Lung (tissue), 12 donors: ENCODE results near the gene POPDC2. TPM values are rescaled to one million over a fixed set of nuclear protein-coding genes. Genes with fewer than 3 reads are reported as not detected.
A peak's percentile ranks its signal among the peaks of the same experiment; 100 is the strongest.

Source experiments
- ATAC-seq: fragments of 200-7000 bp; cut with Tn5 transposase; one replicate; pipeline ENCODE4 v1.9.1; 2020; ENCODE audit warnings: moderate number of reproducible peaks; ENCODE audit not compliant: insufficient read depth, low FRiP score
- DNase-seq, 3 donors: peaks; one replicate each; pipeline ENCODE4 v3.0.0-alpha.2; 2013 to 2017
- H3K27ac ChIP-seq, 2 donors: one replicate each; pipeline ENCODE4 v1.5.1; 2013; ENCODE audit warnings: mild to moderate bottlenecking in 2 of 2, moderate library complexity in 2 of 2, control low read depth in 1 of 2, inconsistent platforms in 1 of 2, low read depth in 1 of 2, low read length in 1 of 2
- H3K27me3 ChIP-seq, 3 donors: one replicate each; pipeline ENCODE4 v1.5.1; 2013; ENCODE audit warnings: low read length in 2 of 3; ENCODE audit not compliant: control insufficient read depth in 3 of 3, insufficient read depth in 3 of 3
- H3K36me3 ChIP-seq, 4 donors: one replicate each; pipeline ENCODE4 v1.5.1; 2013; ENCODE audit warnings: low read length in 4 of 4, mild to moderate bottlenecking in 1 of 4, moderate library complexity in 1 of 4; ENCODE audit not compliant: control insufficient read depth in 4 of 4, insufficient read depth in 4 of 4
- H3K4me1 ChIP-seq, 5 donors: one replicate each; pipeline ENCODE4 v1.5.1; 2013; ENCODE audit warnings: low read length in 5 of 5, mild to moderate bottlenecking in 2 of 5, moderate library complexity in 1 of 5; ENCODE audit not compliant: control insufficient read depth in 5 of 5, insufficient read depth in 5 of 5
- H3K4me3 ChIP-seq: one replicate; pipeline ENCODE4 v1.5.1; 2013; ENCODE audit warnings: mild to moderate bottlenecking, control low read depth, moderate library complexity
- H3K9ac ChIP-seq, 2 donors: one replicate each; pipeline ENCODE4 v1.5.1; 2013; ENCODE audit warnings: low read length in 2 of 2, control low read depth in 1 of 2; ENCODE audit not compliant: insufficient read depth in 1 of 2
- H3K9me3 ChIP-seq, 4 donors: one replicate each; pipeline ENCODE4 v1.5.1; 2013; ENCODE audit warnings: low read length in 3 of 4, mild to moderate bottlenecking in 1 of 4, moderate library complexity in 1 of 4; ENCODE audit not compliant: control insufficient read depth in 4 of 4, insufficient read depth in 3 of 4
- CTCF ChIP-seq: IDR thresholded peaks from 2 replicates; pipeline ENCODE4 v1.5.1; 2012; ENCODE audit warnings: mild to moderate bottlenecking; ENCODE audit errors: control extremely low read depth, extremely low read depth
- WGBS, 2 donors: extraction: QIAGEN DNeasy Blood & Tissue Kit; methylation state at CpG; one replicate each; pipeline ENCODE4 v1.1.7; 2013; 5-methylcytosine and 5-hydroxymethylcytosine counted together
- polyA plus RNA-seq, 2 donors: library from polyadenylated mRNA; stranded (reverse); fragments of 200-250 nt; gene quantifications; one replicate each; pipeline ENCODE4 v1.2.1, GENCODE V29; 2013
- total RNA-seq, 2 donors: library from RNA; depleted of rRNA in 1 of 2; stranded (reverse); fragments of >200 nt in 1 of 2; gene quantifications; one replicate each; pipeline ENCODE4 v1.2.1, GENCODE V29; 2014 to 2021
- donor health status: control.
- donor health status: control.
- donor health status: Bipolar disorder and iron deficiency.
- donor health status: healthy.
- donor health status: DM: yes; HTN: yes; CAD: no.

The POPDC2 gene
- total and polyA plus RNA-seq, 4 donors: 1.6 to 3.0 (median 2.0) TPM

DNA sequence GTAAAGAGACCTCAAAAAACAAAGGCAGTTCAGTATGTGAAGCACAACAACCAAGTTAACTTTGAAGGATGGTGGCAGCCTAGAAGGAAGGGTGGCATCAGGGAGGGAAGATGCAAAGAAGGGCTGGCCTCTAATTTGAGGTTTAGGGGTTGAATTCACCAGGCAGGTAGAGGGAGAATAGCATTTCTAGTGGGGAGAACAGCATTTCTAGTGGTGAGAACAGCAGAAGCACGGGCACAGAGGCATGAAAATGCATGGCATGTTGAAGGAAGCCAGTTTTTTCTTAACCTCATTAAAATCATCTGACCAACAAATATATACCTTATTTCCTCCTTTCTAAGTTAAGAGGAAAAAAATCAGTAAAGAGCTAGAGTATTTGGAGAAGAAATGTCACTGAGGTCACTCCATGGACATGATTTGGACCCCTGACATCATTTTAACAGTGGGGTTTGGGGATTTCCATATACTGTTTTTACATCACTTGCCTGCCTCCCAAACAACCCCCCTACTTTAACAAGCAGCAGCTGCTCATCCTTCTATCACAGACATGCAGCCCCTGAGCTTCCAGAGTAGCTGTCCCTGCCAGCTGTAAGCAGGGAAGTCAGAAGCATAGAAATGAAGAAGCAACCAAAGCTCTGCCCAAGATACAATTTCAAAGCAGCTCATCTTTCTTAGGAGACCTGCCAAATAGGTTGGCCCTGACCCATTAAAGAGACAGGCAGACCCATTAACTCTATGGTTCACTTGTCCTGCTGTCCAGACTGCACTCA lies 2.4 kb upstream of the POPDC2 start:
- peak overlapping the region in 1 of 2 donors; percentile 95 for H3K27ac ChIP-seq
- peaks cover 0 to 16% (median 6%) of the 10 kb centered on the region in 5 donors for H3K4me1 ChIP-seq
- 67 to 83% methylated on average over 1 of the region's 1 CpG for WGBS, 2 donors
- H3K9me3 ChIP-seq: no peaks in the 10 kb centered on the region
- no peak overlapping the region for H3K9ac ChIP-seq
- DNase-seq (peak in 1 of 3 donors; percentile 28), ATAC-seq (no peak)
- H3K4me3 ChIP-seq: no peak overlapping the region
- TF ChIP-seq CTCF: no peak
- no peaks in the 10 kb centered on the region for H3K27me3 ChIP-seq
- peaks cover 0 to 1% (median 0%) of the 10 kb centered on the region in 4 donors for H3K36me3 ChIP-seq

DNA sequence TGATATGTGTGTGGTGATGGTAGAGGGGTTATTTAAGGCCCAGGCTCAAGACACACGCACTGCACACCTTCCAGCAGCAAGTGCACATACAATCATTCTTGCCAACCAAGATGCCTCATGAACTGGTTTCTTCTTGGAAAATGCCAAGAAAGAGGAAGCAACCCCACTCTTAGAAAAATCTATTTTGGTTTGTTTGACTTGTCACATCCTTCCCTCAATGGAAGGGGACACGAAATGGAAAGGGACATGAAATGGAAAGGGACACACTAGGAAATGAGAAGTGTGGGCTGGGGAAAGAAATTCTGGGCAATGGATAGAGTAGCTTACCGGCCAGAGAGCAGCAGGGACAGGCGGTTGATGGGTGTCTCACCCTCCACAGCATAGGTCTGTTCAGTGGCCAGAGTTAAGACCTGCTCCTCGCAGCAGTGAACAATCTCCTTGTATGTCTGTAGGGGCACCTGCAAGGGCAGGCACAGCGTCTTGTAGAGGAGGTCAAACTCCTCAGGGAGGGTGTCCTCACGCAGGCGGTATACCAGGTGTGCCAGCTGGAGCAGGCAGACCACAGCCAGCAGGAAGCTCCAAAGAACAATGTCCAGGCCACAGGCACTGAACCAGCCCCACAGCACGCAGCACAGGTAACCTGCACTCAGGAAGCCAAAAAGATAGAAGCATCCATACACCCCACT lies 640 bp downstream of the POPDC2 start:
- DNase-seq (no peak), ATAC-seq (no peak)
- H3K27ac ChIP-seq: peak overlapping the region in 1 of 2 donors; percentile 95
- WGBS, 2 donors: 68 to 82% methylated on average over 8 to 9 of the region's 9 CpGs
- H3K36me3 ChIP-seq: peaks cover 0 to 7% (median 0%) of the 10 kb centered on the region in 4 donors
- H3K4me1 ChIP-seq: peaks cover 0 to 11% (median 6%) of the 10 kb centered on the region in 5 donors
- no peaks in the 10 kb centered on the region for H3K9me3 ChIP-seq
- H3K9ac ChIP-seq: no peak overlapping the region
- H3K4me3 ChIP-seq: no peak overlapping the region
- TF ChIP-seq CTCF: no peak
- H3K27me3 ChIP-seq: no peaks in the 10 kb centered on the region

DNA sequence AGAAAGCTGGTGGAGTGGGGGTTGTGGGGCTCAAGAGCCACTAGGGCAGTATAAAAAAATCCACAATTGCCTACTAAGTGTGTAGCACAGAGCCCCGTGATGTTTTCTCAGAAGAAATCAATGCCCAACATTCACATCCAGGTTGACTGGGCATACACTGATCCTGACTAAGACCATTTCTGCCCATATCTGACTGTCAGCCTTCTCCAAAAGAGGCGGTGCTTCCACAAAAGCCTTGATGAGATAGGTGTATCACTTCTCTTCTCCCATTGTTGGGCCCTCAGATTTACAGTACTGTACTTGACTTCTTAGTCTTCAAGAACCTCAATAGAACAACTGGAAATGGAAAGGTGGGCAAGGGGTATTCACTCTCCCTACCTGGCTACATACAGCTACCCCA lies 1.4 kb downstream of the POPDC2 start:
- peak overlapping the region in 1 of 2 donors; percentile 95 for H3K27ac ChIP-seq
- no peak for DNase-seq
- no peak overlapping the region for H3K9ac ChIP-seq
- ATAC-seq: no peak
- H3K36me3 ChIP-seq: peaks cover 0 to 15% (median 0%) of the 10 kb centered on the region in 4 donors
- WGBS, 2 donors: 94 to 98% methylated on average over 2 of the region's 2 CpGs
- no peaks in the 10 kb centered on the region for H3K27me3 ChIP-seq
- H3K9me3 ChIP-seq: no peaks in the 10 kb centered on the region
- TF ChIP-seq CTCF: no peak
- no peak overlapping the region for H3K4me3 ChIP-seq
- peaks cover 0 to 8% (median 6%) of the 10 kb centered on the region in 5 donors for H3K4me1 ChIP-seq
